HG03196 (cell line): ENCODE results near the gene FLRT2.

Experiments
- ATAC-seq: cut with Tn5 transposase; IDR thresholded peaks from one replicate; pipeline ENCODE4 v1.9.1; 2021; ENCODE audit not compliant: unreplicated experiment

The FLRT2 gene

GRCh38 chr14:85594217-85594616 lies 64.3 kb downstream of the FLRT2 start:
- no peak for ATAC-seq

- ATAC-seq: no peak
Observed at GRCh38 chr14:85595981-85596380, 66.0 kb downstream of the FLRT2 start.

DNA sequence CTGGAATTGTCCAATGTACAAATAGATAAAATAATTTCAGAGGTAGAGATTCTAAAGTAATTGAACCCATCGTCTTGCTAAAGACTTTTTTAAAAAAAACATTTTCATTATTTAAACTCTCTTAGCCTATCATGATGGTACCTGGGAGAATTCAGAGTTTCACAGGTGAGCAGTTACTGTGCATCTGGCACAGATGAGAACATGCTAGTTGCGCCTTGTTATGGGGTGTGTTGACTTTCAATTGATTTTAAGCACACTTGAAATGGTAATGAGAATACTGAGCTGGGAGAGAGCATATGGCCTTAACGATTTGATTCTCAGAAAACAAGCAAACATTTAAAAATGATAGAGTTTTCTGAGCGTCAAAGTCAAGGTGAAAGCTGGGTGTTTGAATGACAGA lies 66.6 kb downstream of the FLRT2 start:
- no peak for ATAC-seq

DNA sequence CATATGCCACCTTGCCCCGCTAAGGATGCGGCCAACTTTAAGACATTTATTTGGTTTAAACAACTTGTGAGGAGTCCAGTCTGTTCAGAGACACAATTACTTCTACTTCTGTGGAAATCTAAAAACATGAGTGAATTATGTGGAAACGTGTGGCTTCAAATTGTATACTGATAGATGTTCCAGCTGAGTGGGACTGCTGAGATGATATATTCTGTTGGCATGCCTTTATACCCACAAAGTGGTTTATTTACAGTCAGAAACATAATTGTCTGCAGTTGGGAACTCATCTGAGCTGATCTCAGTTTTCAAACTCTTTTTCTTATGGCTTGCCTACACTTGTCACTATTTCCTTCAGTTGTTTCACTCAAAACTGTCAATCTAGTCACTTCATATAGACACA lies 67.8 kb downstream of the FLRT2 start:
- ATAC-seq: no peak

DNA sequence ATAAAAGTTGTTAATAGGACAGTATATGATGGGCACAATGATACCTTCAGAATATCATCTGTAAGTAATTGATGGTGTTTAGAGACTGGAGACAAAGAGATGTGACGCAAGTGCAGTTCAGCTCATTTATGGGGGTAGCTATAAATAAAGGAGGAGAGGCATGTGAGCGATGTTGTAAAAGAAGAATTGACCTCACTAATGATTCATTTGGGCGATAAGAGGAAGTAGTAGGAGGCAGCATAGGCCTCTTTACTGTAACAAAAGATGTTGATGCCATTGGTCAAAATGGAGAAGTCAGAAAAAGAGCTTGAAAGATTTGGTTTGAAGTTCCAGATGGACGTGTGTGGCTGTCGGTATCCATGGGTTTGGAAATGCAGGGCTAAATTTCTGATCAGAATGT lies 70.0 kb downstream of the FLRT2 start:
- ATAC-seq: no peak

GRCh38 chr14:85601246-85601645 lies 71.3 kb downstream of the FLRT2 start:
- ATAC-seq: no peak

- ATAC-seq: no peak
Observed at GRCh38 chr14:85601690-85602089, 71.7 kb downstream of the FLRT2 start.

DNA sequence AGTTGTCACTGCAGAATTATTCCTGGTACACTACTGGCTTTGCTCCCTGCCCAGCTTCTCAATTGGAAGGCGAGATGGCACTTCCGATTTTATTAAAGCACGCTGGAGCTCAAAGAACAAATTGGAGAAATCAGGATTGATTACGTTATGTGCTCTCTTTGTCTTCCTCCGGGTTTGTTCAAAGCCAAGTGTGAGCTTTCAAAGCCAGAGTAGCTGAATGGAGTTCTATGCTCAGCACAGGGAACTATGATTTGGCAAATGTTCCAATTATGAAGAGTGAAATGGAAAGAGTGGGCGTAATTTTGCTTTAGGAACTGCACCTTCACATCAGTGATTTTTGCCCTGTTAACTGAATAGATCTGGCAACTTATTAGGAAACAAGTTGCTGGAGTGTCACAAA lies 72.4 kb downstream of the FLRT2 start:
- no peak for ATAC-seq

DNA sequence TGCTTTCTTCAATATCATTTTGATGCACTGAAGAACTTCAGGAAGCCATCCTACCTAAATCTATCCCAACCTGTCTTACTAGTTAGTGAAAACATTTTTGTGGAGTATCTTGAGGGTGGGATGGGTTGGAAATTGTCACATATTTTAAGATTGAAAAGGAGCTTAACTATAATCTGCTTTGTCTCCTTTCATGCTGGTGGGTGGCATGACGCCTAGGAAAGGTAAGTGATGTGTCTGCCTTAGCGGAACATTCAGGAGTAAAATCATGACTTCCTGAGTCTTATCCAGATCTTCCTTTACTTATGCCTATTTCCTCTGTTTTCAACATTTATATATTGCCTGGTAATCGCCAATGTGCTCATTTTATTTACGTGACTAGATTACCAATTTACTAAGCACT lies 74.1 kb downstream of the FLRT2 start:
- no peak for ATAC-seq

GRCh38 chr14:85604714-85605113 lies 74.8 kb downstream of the FLRT2 start:
- no peak for ATAC-seq

DNA sequence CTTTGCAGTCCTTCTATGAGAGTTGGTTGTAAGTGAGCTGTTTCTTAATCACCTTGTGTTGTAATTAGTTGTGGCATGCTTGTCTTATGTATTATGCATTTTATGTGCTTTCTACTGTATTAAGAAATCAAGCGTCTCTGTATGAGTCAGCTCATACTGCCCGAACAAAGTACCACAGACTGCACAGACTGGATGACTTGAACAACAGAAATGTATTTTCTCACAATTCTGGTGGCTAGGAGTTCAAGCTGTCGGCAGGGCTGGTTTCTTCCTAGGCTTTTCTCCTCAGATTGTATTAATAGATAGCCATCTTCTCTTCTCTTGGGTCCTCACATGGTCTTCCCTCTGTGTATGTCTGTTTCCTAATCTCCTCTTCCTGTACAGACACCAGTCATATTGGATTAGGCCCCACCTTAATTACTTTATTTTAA lies 77.7 kb downstream of the FLRT2 start:
- ATAC-seq: no peak

DNA sequence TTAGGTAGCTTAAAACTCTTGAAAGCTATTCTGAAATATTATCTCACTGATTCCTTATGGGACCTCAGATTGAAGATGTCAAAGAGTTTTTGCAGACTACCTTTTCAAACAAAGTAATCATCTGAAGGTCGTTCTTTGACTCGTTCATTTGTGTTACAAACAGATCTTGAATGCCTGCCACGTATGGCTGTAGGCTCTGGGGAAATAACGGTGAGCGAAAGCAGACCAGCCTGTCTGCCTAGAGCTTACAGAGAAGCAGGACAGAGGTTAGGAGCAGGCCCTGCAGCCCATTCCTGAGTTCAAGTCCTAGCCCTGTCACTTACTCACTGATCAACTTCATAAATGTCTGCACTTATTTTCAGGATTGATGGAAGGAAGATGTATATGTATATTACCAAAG lies 83.6 kb downstream of the FLRT2 start:
- ATAC-seq: no peak

GRCh38 chr14:85616386-85616885 lies 86.5 kb downstream of the FLRT2 start:
- no peak for ATAC-seq

DNA sequence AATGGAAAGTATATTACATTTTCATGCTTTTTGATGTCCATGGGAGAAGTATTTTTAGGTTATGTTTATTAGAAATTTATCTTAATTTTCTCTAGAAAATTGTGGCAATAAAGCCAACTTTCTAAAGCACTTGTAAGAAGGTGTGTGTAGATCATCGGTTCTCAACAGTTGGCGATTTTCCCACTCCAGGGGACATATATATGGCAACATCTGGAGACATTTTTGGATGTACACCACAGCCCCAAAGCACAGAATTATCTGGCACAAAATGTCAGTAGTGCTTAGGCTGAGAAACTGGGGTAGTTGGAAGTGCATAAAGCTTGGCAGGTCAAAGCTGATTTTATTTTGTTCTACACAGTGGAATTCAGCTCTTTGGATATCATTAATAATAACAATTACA lies 86.9 kb downstream of the FLRT2 start:
- ATAC-seq: no peak

DNA sequence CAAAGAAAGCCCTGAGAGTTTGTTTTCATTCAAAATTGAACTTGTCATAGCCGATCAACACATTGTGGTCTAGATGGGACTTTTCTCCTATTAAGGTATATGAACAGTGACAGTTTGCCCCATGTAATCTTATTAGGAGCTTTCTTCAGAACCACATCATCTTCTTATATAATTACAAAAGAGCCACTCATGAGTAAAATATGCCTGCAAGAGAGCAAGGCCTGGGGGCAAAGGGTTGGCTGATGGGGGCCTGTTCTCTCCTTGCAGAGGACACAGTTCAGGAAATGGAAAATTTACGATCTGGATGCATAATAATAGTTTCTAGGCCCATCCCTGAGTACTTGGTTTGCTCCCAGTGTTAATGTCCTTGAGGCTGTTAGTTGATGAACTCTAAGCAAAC lies 87.8 kb downstream of the FLRT2 start:
- ATAC-seq: no peak

GRCh38 chr14:85618390-85618789 lies 88.4 kb downstream of the FLRT2 start:
- no peak for ATAC-seq

DNA sequence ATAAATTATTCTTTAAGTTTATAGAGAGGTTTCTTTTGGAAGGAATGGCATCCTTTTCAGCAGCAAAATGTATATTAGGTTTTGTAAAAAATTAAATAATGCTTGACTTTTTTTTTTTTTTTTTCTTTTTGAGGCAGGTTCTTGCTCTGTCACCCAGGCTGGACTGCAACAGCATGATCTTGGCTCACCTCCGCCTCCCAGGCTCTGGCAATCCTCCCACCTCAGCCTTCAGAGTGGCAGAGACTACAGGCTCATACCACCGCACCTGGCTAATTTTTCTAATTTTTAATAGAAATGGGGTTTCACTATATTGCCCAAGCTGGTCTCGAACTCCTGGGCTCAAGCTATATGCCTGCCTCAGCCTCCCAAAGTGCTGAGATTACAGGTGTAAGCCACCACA lies 89.0 kb downstream of the FLRT2 start:
- ATAC-seq: no peak

- no peak for ATAC-seq
Observed at GRCh38 chr14:85619851-85620250, 89.9 kb downstream of the FLRT2 start.

- no peak for ATAC-seq
Observed at GRCh38 chr14:85620947-85621346, 91.0 kb downstream of the FLRT2 start.

DNA sequence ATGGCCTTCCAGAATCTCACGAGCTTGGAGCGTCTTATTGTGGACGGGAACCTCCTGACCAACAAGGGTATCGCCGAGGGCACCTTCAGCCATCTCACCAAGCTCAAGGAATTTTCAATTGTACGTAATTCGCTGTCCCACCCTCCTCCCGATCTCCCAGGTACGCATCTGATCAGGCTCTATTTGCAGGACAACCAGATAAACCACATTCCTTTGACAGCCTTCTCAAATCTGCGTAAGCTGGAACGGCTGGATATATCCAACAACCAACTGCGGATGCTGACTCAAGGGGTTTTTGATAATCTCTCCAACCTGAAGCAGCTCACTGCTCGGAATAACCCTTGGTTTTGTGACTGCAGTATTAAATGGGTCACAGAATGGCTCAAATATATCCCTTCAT lies 92.2 kb downstream of the FLRT2 start:
- ATAC-seq: no peak

- no peak for ATAC-seq
Observed at GRCh38 chr14:85622986-85623685, 93.2 kb downstream of the FLRT2 start.

- no peak for ATAC-seq
Observed at GRCh38 chr14:85625925-85626585, 96.1 kb downstream of the FLRT2 start.

- no peak for ATAC-seq
Observed at GRCh38 chr14:85634205-85634604, 104.3 kb downstream of the FLRT2 start.
